Activated CD8-positive, alpha-beta T cell treated with anti-CD3 and anti-CD28 coated beads for 36 hours (primary cell): Measurements from ENCODE around the gene NAIF1. TPM values are rescaled to one million over a fixed set of nuclear protein-coding genes. Genes with fewer than 3 reads are reported as not detected.

Source experiments
- ATAC-seq: fragments of 200-7000 bp; cut with Tn5 transposase; one replicate; pipeline ENCODE4 v1.10.0; 2021; ENCODE audit warnings: mild to moderate bottlenecking, moderate library complexity
- CTCF ChIA-PET: fragments of 350-600 bp; sonication (Branson Sonifier 250); formaldehyde crosslinking; loops from one replicate; lab custom pipeline; 2021; ENCODE audit warnings: antibody characterized with exemption; lab: Charles Lee
- POLR2A ChIA-PET: fragments of 350-600 bp; sonication (Branson Sonifier 250); formaldehyde crosslinking; loops from one replicate; lab custom pipeline; 2021; ENCODE audit warnings: antibody characterized with exemption; lab: Charles Lee
- DNase-seq: peaks from one replicate; pipeline ENCODE4 v3.0.0-alpha.2; 2020
- H3K27ac Mint-ChIP-seq: one replicate; pipeline ENCODE4 v1.8.0; 2021; ENCODE audit warnings: mild to moderate bottlenecking, mixed read lengths
- H3K27me3 Mint-ChIP-seq: one replicate; pipeline ENCODE4 v1.8.0; 2021; ENCODE audit warnings: mixed read lengths
- H3K36me3 Mint-ChIP-seq: one replicate; pipeline ENCODE4 v1.8.0; 2021; ENCODE audit warnings: low read depth, mixed read lengths
- H3K4me1 Mint-ChIP-seq: one replicate; pipeline ENCODE4 v1.8.0; 2021; ENCODE audit warnings: low read depth, mixed read lengths
- H3K4me3 Mint-ChIP-seq: one replicate; pipeline ENCODE4 v1.8.0; 2021; ENCODE audit warnings: mild to moderate bottlenecking, moderate library complexity, mixed read lengths
- H3K9me3 Mint-ChIP-seq: one replicate; pipeline ENCODE4 v1.8.0; 2021; ENCODE audit warnings: mixed read lengths
- intact Hi-C: fragments of 100-400 bp; cut with micrococcal nuclease; formaldehyde crosslinking; loops from one replicate; pipeline ENCODE4 v1.10.0; 2022
- total RNA-seq, 2 experiments: library from RNA; stranded (reverse); gene quantifications; one replicate each; pipeline ENCODE4 v1.2.3, GENCODE V29; 2021
- TF ChIP-seq, protein P1 (sequence below): fragments of 200-600 bp; IDR thresholded peaks from one replicate; pipeline ENCODE4 v1.8.0; 2022; ENCODE audit warnings: antibody characterized with exemption, mild to moderate bottlenecking

Gene NAIF1
- total RNA-seq, 2 experiments from 2014 or later: 8.4 to 11.8 TPM

DNA sequence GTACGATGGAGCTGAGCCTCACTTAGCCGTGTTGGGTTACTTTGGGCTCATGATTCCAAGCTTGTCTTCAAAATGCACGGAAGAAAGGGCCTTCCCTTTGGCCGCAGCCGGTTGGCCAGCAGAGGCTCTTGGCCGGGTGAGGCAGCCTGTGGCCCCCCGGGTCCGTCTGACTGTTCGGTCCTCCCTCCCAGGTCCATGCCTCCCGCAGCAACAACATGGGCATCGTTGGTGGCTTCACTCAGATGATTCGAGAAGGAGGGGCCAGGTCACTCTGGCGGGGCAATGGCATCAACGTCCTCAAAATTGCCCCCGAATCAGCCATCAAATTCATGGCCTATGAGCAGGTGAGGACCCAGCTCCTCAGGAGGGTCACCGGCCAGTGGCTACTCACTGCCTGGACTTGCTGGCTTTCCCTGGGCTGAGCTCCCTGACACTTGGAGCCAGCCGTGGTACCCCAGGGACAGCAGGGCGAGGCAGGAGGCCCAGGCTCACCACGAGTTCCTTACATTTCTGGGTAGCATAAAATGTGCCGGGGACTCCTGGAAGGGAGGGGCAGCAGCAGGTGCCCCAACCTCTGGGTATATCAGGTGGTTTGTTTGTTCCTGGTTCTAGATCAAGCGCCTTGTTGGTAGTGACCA, 38.5 kb upstream of the NAIF1 start:
- no peaks in the 10 kb centered on the region for H3K27me3 Mint-ChIP-seq
- H3K4me1 Mint-ChIP-seq: peaks cover 30% of the 10 kb centered on the region
- no peak overlapping the region for H3K27ac Mint-ChIP-seq
- peaks cover 40% of the 10 kb centered on the region for H3K36me3 Mint-ChIP-seq
- ChIA-PET CTCF (interaction anchor here (0.8 to 4.6 kb wide), 4 partner anchors 12 to 163 kb away, joined by 3 to 28 read pairs (median 4); partner anchors contain the start of gene PTGES2), POLR2A (interaction anchor here (1.2 to 2.5 kb wide), 5 partner anchors 8 to 19 kb away, joined by 3 to 5 read pairs (median 4); no protein-coding TSS in a partner anchor)
- ATAC-seq (no peak), DNase-seq (no peak)
- H3K4me3 Mint-ChIP-seq: no peak overlapping the region
- TF ChIP-seq, protein P1, sequence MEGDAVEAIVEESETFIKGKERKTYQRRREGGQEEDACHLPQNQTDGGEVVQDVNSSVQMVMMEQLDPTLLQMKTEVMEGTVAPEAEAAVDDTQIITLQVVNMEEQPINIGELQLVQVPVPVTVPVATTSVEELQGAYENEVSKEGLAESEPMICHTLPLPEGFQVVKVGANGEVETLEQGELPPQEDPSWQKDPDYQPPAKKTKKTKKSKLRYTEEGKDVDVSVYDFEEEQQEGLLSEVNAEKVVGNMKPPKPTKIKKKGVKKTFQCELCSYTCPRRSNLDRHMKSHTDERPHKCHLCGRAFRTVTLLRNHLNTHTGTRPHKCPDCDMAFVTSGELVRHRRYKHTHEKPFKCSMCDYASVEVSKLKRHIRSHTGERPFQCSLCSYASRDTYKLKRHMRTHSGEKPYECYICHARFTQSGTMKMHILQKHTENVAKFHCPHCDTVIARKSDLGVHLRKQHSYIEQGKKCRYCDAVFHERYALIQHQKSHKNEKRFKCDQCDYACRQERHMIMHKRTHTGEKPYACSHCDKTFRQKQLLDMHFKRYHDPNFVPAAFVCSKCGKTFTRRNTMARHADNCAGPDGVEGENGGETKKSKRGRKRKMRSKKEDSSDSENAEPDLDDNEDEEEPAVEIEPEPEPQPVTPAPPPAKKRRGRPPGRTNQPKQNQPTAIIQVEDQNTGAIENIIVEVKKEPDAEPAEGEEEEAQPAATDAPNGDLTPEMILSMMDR: no peak
- no peaks in the 10 kb centered on the region for H3K9me3 Mint-ChIP-seq
- intact Hi-C loops: no loop called here

DNA sequence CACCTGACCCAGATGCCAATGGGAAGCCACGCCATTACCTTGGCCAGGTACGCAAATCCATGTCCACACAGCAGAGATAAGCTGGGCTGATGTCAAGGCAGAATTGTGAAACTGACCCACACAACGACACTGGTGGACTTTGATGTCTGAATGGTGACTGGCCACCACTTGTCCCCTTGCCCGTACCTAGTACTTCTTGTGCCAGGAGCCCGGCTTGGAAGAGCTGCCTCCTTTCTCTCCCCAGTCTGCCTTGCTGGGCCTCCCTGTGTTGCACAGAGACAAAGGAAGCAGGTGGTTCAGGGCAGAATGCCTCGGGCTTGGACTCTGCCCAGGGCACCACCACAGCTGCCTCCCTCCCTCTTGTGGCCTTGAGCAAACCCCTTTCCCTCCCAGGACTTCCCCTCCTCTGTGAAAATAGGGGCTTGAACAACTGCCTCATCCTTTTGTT, 37.1 kb upstream of the NAIF1 start:
- no peak for ATAC-seq
- Mint-ChIP-seq H3K4me3 (no peak overlapping the region), H3K36me3 (peaks cover 40% of the 10 kb centered on the region), H3K27me3 (no peaks in the 10 kb centered on the region), H3K27ac (no peak overlapping the region), H3K4me1 (peaks cover 43% of the 10 kb centered on the region), H3K9me3 (no peaks in the 10 kb centered on the region)
- intact Hi-C loops: no loop called here
- CTCF ChIA-PET: interaction anchor here (1.0 to 4.6 kb wide), 5 partner anchors 9 to 69 kb away, joined by 3 to 28 read pairs (median 3); partner anchors contain the start of gene NAIF1
- POLR2A ChIA-PET: interaction anchor here (0.9 to 2.5 kb wide), 3 partner anchors 10 to 77 kb away, joined by 4 to 5 read pairs (median 5); no protein-coding TSS in a partner anchor
- TF ChIP-seq, protein P1: no peak
- no peak for DNase-seq

DNA sequence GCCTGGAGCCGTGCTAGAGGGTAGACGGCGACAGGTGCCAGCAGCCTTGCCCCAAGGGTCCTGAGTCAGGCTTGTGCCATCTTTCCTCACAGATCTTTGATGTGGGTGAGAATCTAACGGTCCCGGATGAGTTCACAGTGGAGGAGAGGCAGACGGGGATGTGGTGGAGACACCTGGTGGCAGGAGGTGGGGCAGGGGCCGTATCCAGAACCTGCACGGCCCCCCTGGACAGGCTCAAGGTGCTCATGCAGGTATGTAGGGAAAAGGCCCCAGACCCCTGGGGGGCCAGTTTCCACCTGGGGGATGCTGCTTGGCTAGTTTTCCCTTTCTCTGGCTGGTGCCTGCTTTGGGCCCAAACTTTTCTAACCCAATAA, 36.5 kb upstream of the NAIF1 start:
- H3K36me3 Mint-ChIP-seq: peaks cover 40% of the 10 kb centered on the region
- CTCF ChIA-PET: interaction anchor here (0.9 to 4.6 kb wide), 9 partner anchors 9 to 160 kb away, joined by 3 to 28 read pairs (median 5); partner anchors contain the start of gene NAIF1
- POLR2A ChIA-PET: interaction anchor here (0.9 to 2.5 kb wide), 5 partner anchors 10 to 77 kb away, joined by 3 to 8 read pairs (median 5); no protein-coding TSS in a partner anchor

DNA sequence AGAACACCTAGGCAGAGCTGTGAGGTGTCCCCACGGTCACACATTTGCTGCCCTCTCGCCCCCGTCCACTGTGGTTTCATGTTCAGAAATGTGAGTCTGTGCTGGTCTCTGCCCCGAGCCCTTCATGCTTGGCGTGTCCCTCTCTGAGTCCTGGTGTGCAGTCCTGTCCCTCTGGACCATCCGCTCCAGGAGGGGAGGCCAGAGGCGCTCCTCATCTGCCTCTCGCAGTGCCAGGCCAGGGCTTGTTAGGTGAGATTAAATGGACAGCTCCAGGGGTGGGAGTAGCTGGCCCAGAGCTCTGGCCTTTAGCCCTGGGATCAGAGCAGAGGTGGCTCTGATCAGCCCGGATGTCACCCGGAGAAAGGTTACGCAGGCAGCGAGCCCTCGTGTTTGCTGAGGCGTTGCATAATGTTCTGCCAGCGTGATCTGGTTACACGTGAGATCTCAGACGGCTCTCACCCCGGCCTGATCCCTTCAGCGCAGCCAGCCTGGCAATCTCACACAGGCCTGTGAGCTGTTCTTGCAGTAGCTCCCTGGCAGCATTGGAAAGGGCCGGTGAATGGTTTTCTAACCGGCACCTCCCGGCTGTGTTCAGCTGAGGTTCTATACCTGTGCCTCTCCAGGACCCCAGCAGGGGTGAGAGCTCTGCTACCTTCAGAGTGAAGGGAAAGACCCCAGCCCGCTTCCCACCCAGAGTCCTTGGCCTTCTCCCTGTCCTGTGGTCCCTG, 35.9 kb upstream of the NAIF1 start:
- no peak for ATAC-seq
- Mint-ChIP-seq H3K27ac (peak overlapping the region; percentile 75), H3K36me3 (peaks cover 40% of the 10 kb centered on the region), H3K4me1 (peaks cover 55% of the 10 kb centered on the region), H3K27me3 (no peaks in the 10 kb centered on the region), H3K4me3 (no peak overlapping the region), H3K9me3 (no peaks in the 10 kb centered on the region)
- TF ChIP-seq, protein P1: no peak
- DNase-seq: no peak
- ChIA-PET CTCF (interaction anchor here (0.9 to 4.6 kb wide), 9 partner anchors 9 to 159 kb away, joined by 3 to 28 read pairs (median 5); no protein-coding TSS in a partner anchor), POLR2A (interaction anchor here (0.9 to 2.5 kb wide), 4 partner anchors 10 to 76 kb away, joined by 3 to 8 read pairs (median 4); no protein-coding TSS in a partner anchor)
- intact Hi-C loops: no loop called here

More for the DNA sequence above, 36.5 kb upstream of the NAIF1 start:
- Mint-ChIP-seq H3K27me3 (no peaks in the 10 kb centered on the region), H3K27ac (peak overlapping the region; percentile 75), H3K4me1 (peaks cover 49% of the 10 kb centered on the region), H3K4me3 (no peak overlapping the region), H3K9me3 (no peaks in the 10 kb centered on the region)
- peak; percentile 74 for ATAC-seq
- TF ChIP-seq, protein P1: peak; percentile 53
- intact Hi-C loops: no loop called here
- DNase-seq: peak; percentile 68
